Endothelial cell of umbilical vein (primary cell): ENCODE data around the gene AMZ1. TPM values are rescaled to one million over a fixed set of nuclear protein-coding genes. Genes with fewer than 3 reads are reported as not detected.

Experiments used
- Bru-seq: library from RNA; stranded (reverse); fragments of 400-500 nt; gene quantifications from one replicate; lab custom pipeline; 2021; lab: Mats Ljungman, UMichigan
- BruChase-seq, 2 experiments: library from RNA; stranded (reverse); fragments of 400-500 nt; gene quantifications; one replicate each; lab custom pipeline; 2021; lab: Mats Ljungman, UMichigan
- BruUV-seq: library from RNA; stranded (reverse); fragments of 400-500 nt; replicated peaks from 2 replicates; lab custom pipeline; 2021; lab: Mats Ljungman, UMichigan
- CTCF ChIA-PET: fragments of 300-600, 350-600 bp; sonication (Branson Sonifier 250); formaldehyde crosslinking; loops from one replicate; lab custom pipeline; 2021; ENCODE audit warnings: antibody characterized with exemption, inconsistent platforms; lab: Charles Lee
- POLR2A ChIA-PET: fragments of 300-600, 350-600 bp; sonication (Branson Sonifier 250); formaldehyde crosslinking; loops from one replicate; lab custom pipeline; 2021; ENCODE audit warnings: antibody characterized with exemption, inconsistent platforms; lab: Charles Lee
- DNase-seq: peaks from one replicate; pipeline ENCODE4 v3.0.0-alpha.2; 2011; ENCODE audit warnings: low read depth, low spot score
- FAIRE-seq: peaks from 2 replicates; lab custom pipeline; 2011; peaks lifted over from hg19 to GRCh38; lab: Jason Lieb, UNC
- H2AFZ ChIP-seq: 2 replicates; pipeline ENCODE4 v1.6.0; 2012; ENCODE audit warnings: low read depth, low read length, control low read depth, inconsistent platforms
- H3K27ac ChIP-seq: 2 replicates; pipeline ENCODE4 v1.5.1; 2011; ENCODE audit warnings: low read depth, mild to moderate bottlenecking, control low read depth, low read length, moderate library complexity; ENCODE audit not compliant: insufficient read depth
- H3K27me3 ChIP-seq, 2 experiments: 2 replicates each; pipeline versions ENCODE4 v1.6.0 to v1.6.1; 2011; ENCODE audit warnings: low read length in 2 of 2, mixed read lengths in 1 of 2; ENCODE audit not compliant: control insufficient read depth in 2 of 2, insufficient read depth in 2 of 2
- H3K36me3 ChIP-seq, 2 experiments: 2 replicates in 1 of 2; 3 replicates in 1 of 2; pipeline ENCODE4 v1.5.1; 2011; ENCODE audit warnings: low read length in 2 of 2, mild to moderate bottlenecking in 1 of 2, moderate library complexity in 1 of 2; ENCODE audit not compliant: control insufficient read depth in 2 of 2, insufficient read depth in 2 of 2; ENCODE audit errors: extremely low read depth in 1 of 2
- H3K4me1 ChIP-seq: 3 replicates; pipeline ENCODE4 v1.5.1; 2011; ENCODE audit warnings: mild to moderate bottlenecking, low read length; ENCODE audit not compliant: control insufficient read depth, insufficient read depth; ENCODE audit errors: extremely low read depth
- H3K4me2 ChIP-seq: 2 replicates; pipeline ENCODE4 v1.6.1; 2011; ENCODE audit warnings: low read length, control low read depth, mixed read lengths; ENCODE audit not compliant: insufficient read depth
- H3K4me3 ChIP-seq, 3 experiments: fragments of 200-600 bp in 1 of 3; sonication (generic), shearing (Covaris generic) in 1 of 3; replicated peaks in 1 of 3; 2 replicates each; pipeline ENCODE4 v1.5.1; 2011 to 2016; ENCODE audit warnings: control low read depth in 3 of 3, low read length in 3 of 3, mild to moderate bottlenecking in 2 of 3, inconsistent platforms in 1 of 3, low read depth in 1 of 3, moderate library complexity in 1 of 3; ENCODE audit not compliant: insufficient read depth in 1 of 3
- H3K79me2 ChIP-seq: 2 replicates; pipeline ENCODE4 v1.6.0; 2012; ENCODE audit warnings: low read length, inconsistent platforms; ENCODE audit not compliant: control insufficient read depth, insufficient read depth
- H3K9ac ChIP-seq: replicated peaks from 2 replicates; pipeline ENCODE3; 2011; ENCODE audit warnings: low read length, control low read depth; ENCODE audit not compliant: insufficient read depth; ENCODE audit errors: extremely low read depth
- H3K9me1 ChIP-seq: replicated peaks from 3 replicates; pipeline ENCODE4 v1.6.0; 2011; ENCODE audit warnings: mild to moderate bottlenecking, low read length; ENCODE audit not compliant: control insufficient read depth, insufficient read depth; ENCODE audit errors: extremely low read depth
- H3K9me3 ChIP-seq: replicated peaks from 2 replicates; pipeline ENCODE4 v1.5.1; 2012; ENCODE audit warnings: low read length, inconsistent platforms; ENCODE audit not compliant: control insufficient read depth, insufficient read depth
- H4K20me1 ChIP-seq: replicated peaks from 2 replicates; pipeline ENCODE3; 2011; ENCODE audit warnings: mild to moderate bottlenecking, low read length; ENCODE audit not compliant: control insufficient read depth, insufficient read depth; ENCODE audit errors: extremely low read depth
- EZH2 ChIP-seq: IDR thresholded peaks from 2 replicates; pipeline ENCODE4 v1.6.1; 2012; ENCODE audit warnings: borderline replicate concordance, low read depth, mild to moderate bottlenecking, moderate library complexity, low read length, inconsistent platforms; ENCODE audit not compliant: severe bottlenecking
- FOS ChIP-seq: IDR thresholded peaks from 2 replicates; pipeline ENCODE4 v1.6.1; 2011; ENCODE audit warnings: mild to moderate bottlenecking, low read length, moderate library complexity, borderline replicate concordance; ENCODE audit not compliant: insufficient read depth
- dilution Hi-C: fragments of 300-500 bp; cut with MboI; formaldehyde crosslinking; loops from one replicate; pipeline ENCODE4 v1.15.0; 2019; ENCODE audit warnings: low sequenced_read_pairs; ENCODE audit not compliant: extremely low pct_ligation_motif_present
- intact Hi-C: fragments of 100-400 bp; cut with micrococcal nuclease; formaldehyde crosslinking; loops from one replicate; pipeline ENCODE4 v1.10.0; 2022
- long read RNA-seq: library from polyadenylated mRNA; stranded (forward); transcript quantifications from one replicate; pipeline ENCODE4 v2.0.0, GENCODE V29; 2021
- polyA minus RNA-seq, 3 experiments: library from RNA; depleted of rRNA, polyadenylated mRNA; stranded (reverse); fragments of >200 nt; gene quantifications; 1 replicate in 1 of 3; 2 replicates in 2 of 3; pipeline ENCODE4 v1.2.3, GENCODE V29; 2011
- polyA plus RNA-seq, 4 experiments: library from polyadenylated mRNA; depleted of rRNA in 3 of 4; stranded (reverse) in 3 of 4; unstranded in 1 of 4; fragments of >200 nt; gene quantifications; 2 replicates each; pipeline versions ENCODE4 v1.2.1 to v1.2.3, GENCODE V29; 2011 to 2012; ENCODE audit warnings: missing spikeins in 1 of 4
- total RNA-seq: library from RNA; stranded (reverse); gene quantifications from 2 replicates; pipeline ENCODE4 v1.2.3, GENCODE V29; 2021

AMZ1 gene, protein sequence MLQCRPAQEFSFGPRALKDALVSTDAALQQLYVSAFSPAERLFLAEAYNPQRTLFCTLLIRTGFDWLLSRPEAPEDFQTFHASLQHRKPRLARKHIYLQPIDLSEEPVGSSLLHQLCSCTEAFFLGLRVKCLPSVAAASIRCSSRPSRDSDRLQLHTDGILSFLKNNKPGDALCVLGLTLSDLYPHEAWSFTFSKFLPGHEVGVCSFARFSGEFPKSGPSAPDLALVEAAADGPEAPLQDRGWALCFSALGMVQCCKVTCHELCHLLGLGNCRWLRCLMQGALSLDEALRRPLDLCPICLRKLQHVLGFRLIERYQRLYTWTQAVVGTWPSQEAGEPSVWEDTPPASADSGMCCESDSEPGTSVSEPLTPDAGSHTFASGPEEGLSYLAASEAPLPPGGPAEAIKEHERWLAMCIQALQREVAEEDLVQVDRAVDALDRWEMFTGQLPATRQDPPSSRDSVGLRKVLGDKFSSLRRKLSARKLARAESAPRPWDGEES
- total RNA-seq (not detected in 2 replicates), polyA plus RNA-seq (not detected in 2 replicates), polyA minus RNA-seq (not detected in 2 replicates), Bru-seq, nascent RNA (percentile 4 among the genes with signal in this experiment), BruChase-seq, experiment 1, labeled RNA remaining after a 6-hour chase (percentile 13 among the genes with signal in this experiment), BruChase-seq, experiment 2, labeled RNA remaining after a 2-hour chase (percentile 5 among the genes with signal in this experiment)
- polyA plus RNA-seq (2011; cell fraction: cytosol; rRNA removed) = not detected in 2 replicates
- not detected in 2 replicates for polyA plus RNA-seq (2011; cell fraction: nucleus; rRNA removed)
- 0.09 and 0.10 TPM in 2 replicates for polyA plus RNA-seq (2012)
- not detected for polyA minus RNA-seq (2011; cell fraction: cytosol; rRNA and poly(A)+ RNA removed)
- not detected in 2 replicates for polyA minus RNA-seq (2011; cell fraction: nucleus; rRNA and poly(A)+ RNA removed)
- long read RNA-seq, partial matches to known transcripts = 0 of 1 reads
- long read RNA-seq, other reads (novel, unspliced or antisense) = 1 of 1 reads

DNA sequence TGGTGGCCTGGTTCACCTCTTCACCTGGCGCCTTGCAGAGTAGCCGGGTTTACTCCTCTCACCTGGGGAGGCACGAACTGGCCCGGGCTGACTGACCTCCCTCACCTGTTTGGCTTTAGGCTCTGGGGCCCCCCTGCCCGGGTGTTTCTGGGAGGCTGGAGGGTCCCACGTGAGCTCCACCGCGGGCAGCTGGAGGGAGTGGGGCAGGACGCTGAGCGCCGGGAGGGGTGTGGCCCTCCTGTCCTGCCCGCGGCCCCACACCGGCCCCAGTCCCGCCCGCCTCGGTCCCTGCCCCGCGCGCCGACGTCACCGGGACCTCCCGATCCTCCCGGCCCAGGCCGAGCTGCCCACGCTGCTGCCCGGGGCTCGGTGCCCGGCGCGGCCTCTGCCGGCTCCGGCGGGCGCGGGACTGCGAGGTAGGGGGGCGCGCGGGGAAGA is at the start of gene AMZ1:
TSS of gene AMZ1 (plus strand) at position 322 of the 438 bp plus-strand sequence. CDS start 12,250 bp downstream, outside the sequence.
- Histone ChIP-seq H3K4me2 (no peak within 1 kb of the TSS), H3K9me1 (no peaks in the 10 kb centered on the region), H3K9ac (no peak within 1 kb of the TSS), H3K79me2 (no peaks in the 10 kb centered on the region), H2AFZ (no peak within 1 kb of the TSS), H3K9me3 (no peaks in the 10 kb centered on the region), H3K36me3 (no peaks in the 10 kb centered on the region), H3K27me3 (peaks cover 20 to 26% of the 10 kb centered on the region in 2 experiments), H4K20me1 (no peaks in the 10 kb centered on the region), H3K4me3 (no peak within 1 kb of the TSS), H3K4me1 (peaks cover 3% of the 10 kb centered on the region), H3K27ac (no peak within 1 kb of the TSS)
- FAIRE-seq = no peak
- no peak for DNase-seq
- peak; percentile 46 for TF ChIP-seq EZH2
- TF ChIP-seq FOS = no peak
- ChIA-PET POLR2A (no interaction called here), CTCF (no interaction called here)
- BruUV-seq = no TSS peak
- dilution Hi-C loops = no loop called here
- intact Hi-C loops = no loop called here
